ENCODE results near the gene EML1.

EML1 gene

DNA sequence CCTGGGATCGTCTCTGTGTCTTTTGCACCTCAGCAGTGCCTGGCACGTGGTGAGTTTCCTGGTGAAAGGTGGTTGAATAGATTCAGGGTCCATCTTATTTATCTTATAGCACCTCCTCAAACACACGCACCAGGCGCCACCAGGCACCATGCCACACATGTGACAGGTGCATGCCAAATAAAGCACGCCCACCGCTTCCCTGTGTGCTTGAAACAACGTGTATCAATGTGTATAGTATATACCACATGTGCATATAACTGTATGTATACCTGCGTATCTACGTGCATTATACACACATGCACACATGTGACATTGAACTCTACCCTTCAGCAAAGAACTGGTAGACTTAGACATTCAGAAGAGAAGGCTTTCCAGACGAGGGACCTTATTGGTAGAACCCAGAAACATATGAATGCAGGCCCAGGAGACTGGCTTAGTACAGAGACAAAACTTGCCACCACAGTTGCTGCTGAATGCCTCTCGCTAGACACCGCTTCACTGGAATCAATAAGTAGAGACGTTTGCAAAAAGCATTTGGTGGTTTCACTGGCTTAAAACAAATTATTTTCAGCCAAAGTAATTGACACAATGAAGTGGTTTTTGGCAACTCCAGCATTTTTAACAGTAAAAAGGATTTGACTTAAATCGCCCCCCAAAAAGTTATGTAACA is 10.0 kb downstream of the EML1 start:
- TF ChIP-seq CTCF (IDR thresholded peaks at IDR 0.05; ENCODE audit: low read depth, low read length): no peak
- no peak overlapping the region for H3K4me3 ChIP-seq (ENCODE audit: low read depth, low read length)
- in situ Hi-C loops (cut with HindIII; ENCODE audit: low sequenced_read_pairs): no loop called here
- DNase-seq (ENCODE audit: low read depth, low spot score): no peak

GRCh38 chr14:99803803-99804202 is 10.6 kb downstream of the EML1 start:
- DNase-seq (ENCODE audit: low read depth, low spot score): no peak
- no peak for TF ChIP-seq CTCF (IDR thresholded peaks at IDR 0.05; ENCODE audit: low read depth, low read length)
- in situ Hi-C loops (cut with HindIII; ENCODE audit: low sequenced_read_pairs): no loop called here
- no peak overlapping the region for H3K4me3 ChIP-seq (ENCODE audit: low read depth, low read length)

GRCh38 chr14:99805757-99806439 is 12.7 kb downstream of the EML1 start:
- no peak overlapping the region for H3K4me3 ChIP-seq (ENCODE audit: low read depth, low read length)
- in situ Hi-C loops (cut with HindIII; ENCODE audit: low sequenced_read_pairs): no loop called here
- no peak for DNase-seq (ENCODE audit: low read depth, low spot score)
- TF ChIP-seq CTCF (IDR thresholded peaks at IDR 0.05; ENCODE audit: low read depth, low read length): no peak

DNA sequence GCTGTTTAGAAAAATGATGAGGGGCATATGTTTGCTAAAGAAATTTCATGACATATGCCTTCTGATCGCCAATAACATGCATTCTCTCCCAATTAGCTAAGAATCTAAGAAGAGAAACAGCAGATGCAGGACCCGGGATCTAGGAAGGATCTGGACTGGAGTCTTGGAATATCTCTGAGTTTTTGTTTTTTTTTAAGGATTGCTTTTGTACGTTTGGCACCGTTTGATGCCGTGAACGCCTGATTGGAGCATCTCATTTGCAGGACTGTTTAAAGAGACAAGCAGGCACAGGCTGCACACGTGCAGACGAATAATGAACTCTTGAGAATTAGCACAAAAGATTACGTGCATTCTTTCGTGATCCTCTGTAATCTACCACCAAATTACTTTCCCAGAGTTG is 13.6 kb downstream of the EML1 start:
- in situ Hi-C loops (cut with HindIII; ENCODE audit: low sequenced_read_pairs): no loop called here
- H3K4me3 ChIP-seq (ENCODE audit: low read depth, low read length): no peak overlapping the region
- DNase-seq (ENCODE audit: low read depth, low spot score): no peak
- no peak for TF ChIP-seq CTCF (IDR thresholded peaks at IDR 0.05; ENCODE audit: low read depth, low read length)

DNA sequence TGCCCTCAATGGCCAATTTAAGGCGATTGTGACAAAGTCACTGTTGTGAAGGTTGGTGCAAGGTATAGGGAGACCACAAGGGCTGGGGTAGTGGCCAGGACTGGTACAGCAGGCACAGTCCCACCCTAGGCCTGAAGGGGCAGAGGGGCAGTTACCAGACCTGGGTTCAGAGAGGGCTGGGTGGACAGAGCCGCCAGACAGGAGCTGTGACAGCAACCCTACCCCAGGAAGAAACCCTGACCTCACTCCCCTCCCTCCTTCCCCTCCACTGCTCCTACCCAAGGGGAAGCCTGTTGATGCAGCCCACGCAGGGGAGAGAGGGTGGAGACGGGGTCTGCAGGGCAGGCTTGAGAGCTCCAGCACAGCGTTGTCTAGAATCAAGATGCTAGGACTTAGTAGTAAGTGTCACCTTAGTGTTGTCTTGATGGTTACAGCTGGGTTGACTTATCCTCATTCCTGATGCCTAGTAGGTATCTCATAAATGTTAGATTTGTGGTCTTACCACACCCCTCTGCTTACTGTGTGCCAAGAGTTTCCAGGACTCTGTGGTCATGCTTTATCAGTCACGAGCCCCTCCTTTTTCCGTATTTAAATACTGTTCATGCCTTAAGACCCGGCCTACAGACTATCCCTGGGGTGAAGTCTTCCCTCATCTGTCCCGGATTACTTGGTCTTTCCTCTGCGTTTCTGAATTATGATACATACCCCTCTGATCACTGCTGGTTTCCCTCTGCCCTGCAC is 14.4 kb downstream of the EML1 start:
- no peak for DNase-seq (ENCODE audit: low read depth, low spot score)
- no peak for TF ChIP-seq CTCF (IDR thresholded peaks at IDR 0.05; ENCODE audit: low read depth, low read length)
- in situ Hi-C loops (cut with HindIII; ENCODE audit: low sequenced_read_pairs): no loop called here

DNA sequence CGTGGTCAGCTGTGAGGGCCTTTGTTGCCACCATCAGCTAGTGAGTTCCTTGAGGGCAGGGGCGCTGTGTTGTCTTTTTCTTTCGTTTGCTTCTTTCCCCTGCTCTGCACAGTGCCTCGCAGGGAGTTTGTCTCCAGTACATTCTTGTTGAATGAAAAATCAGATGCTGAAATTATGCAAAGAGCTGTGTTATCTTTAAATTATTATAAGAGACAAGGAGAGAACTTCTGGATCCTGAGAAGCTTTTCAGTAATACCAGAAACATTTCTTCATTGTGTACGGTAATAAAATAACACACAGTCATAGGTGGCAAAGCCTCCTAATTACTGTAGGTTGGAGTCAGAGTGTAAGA is 14.9 kb downstream of the EML1 start:
- no peak overlapping the region for H3K4me3 ChIP-seq (ENCODE audit: low read depth, low read length)
- TF ChIP-seq CTCF (IDR thresholded peaks at IDR 0.05; ENCODE audit: low read depth, low read length): no peak
- no peak for DNase-seq (ENCODE audit: low read depth, low spot score)
- in situ Hi-C loops (cut with HindIII; ENCODE audit: low sequenced_read_pairs): no loop called here

More for the DNA sequence above, 14.4 kb downstream of the EML1 start:
- no peak overlapping the region for H3K4me3 ChIP-seq (ENCODE audit: low read depth, low read length)
